DOHH2 (cell line): Measurements from ENCODE around the gene TNFRSF12A.

ENCODE experiments used
- EZH2phosphoT487 ChIP-seq: fragments of 200-600 bp; sonication (generic); IDR thresholded peaks from 2 replicates; pipeline ENCODE4 v1.6.1; 2017; ENCODE audit warnings: borderline replicate concordance, mild to moderate bottlenecking, antibody characterized with exemption, low read length, moderate library complexity, mixed read lengths
- TF ChIP-seq, protein P1 (sequence below): fragments of 200-600 bp; sonication (generic); IDR thresholded peaks from one replicate; pipeline ENCODE4 v1.5.1; 2014; ENCODE audit warnings: antibody characterized with exemption, mild to moderate bottlenecking, low read depth, low read length; ENCODE audit not compliant: poor library complexity, severe bottlenecking

DNA sequence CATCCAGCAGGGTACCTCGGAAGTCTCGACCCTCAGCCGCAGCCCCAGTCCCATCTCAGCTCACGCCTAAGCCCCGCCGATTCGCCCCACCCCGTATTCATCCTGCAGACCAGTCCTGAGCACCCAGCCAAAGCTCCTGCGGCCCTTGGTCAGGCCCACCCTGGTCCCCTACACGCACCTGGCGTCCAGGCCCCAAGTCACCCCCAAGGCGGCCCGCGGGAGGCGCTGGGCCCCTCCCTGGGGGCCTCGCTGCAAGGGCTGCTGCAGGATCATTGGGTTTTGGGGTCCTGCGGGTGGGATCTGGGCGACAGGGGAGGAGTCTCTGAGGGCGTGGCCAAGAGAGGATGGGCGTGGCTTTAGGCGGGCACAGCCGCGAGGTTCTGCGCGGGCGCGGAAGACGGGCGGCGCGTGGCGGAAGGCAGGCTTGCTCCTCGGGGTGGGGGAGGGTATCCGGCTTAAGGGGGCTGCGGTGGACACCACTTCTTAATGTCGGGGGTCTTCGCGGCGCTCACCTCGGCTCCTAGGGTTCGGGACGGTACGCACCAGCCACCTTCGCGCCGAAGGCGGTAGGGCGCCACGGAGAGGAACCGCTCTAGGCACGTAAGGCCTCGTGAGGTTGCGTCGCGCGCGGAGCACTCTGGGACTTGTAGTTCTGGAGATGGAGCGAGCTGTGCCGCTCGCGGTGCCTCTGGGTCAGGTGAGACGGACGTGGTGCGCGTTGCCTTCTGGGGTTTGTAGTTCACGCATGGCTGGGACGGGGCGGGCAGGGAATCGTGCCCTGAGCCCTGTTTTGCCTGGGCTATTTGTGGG lies 3.7 kb downstream of the TNFRSF12A start, which contains the start of the genes HCFC1R1 and THOC6:
- TF ChIP-seq, protein P1, sequence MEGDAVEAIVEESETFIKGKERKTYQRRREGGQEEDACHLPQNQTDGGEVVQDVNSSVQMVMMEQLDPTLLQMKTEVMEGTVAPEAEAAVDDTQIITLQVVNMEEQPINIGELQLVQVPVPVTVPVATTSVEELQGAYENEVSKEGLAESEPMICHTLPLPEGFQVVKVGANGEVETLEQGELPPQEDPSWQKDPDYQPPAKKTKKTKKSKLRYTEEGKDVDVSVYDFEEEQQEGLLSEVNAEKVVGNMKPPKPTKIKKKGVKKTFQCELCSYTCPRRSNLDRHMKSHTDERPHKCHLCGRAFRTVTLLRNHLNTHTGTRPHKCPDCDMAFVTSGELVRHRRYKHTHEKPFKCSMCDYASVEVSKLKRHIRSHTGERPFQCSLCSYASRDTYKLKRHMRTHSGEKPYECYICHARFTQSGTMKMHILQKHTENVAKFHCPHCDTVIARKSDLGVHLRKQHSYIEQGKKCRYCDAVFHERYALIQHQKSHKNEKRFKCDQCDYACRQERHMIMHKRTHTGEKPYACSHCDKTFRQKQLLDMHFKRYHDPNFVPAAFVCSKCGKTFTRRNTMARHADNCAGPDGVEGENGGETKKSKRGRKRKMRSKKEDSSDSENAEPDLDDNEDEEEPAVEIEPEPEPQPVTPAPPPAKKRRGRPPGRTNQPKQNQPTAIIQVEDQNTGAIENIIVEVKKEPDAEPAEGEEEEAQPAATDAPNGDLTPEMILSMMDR = no peak
- no peak for TF ChIP-seq EZH2phosphoT487
